Measurements from ENCODE around the gene RASSF3. TPM values are rescaled to one million over a fixed set of nuclear protein-coding genes. Genes with fewer than 3 reads are reported as not detected.

Gene RASSF3
- total and polyA plus RNA-seq, 10 of the 15 experiments (the other 5 are each of a cell fraction or from before 2014, with no cell fraction given): 6.9 to 62.4 (median 30.3) TPM

DNA sequence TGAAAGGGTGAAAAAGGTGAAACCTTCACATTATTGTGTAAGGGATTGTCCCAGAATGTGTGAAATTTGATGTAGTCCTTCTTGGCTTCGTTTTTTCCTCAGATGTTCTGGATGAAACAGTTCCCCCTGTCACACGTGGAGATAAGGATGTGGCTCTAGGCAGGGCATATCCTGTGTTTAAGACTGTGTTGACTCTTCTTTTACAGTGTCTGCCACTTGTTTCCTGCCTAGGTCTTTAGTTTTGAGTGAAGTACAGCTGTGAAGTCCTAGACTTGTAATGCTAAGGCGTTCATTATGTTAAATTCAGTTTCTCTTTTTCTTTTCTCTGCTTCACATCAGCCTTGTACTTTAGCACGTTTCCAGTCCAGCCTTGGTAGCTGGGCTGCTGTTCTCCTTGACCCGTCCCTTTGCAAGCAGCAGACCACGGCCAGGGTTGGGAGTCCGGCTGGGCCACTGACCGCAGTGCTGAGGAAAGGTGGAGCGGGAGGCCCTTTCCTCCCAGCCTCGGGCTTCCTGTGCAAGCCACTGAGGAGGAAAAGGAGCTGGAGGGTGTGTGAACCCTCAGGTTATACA, 59.1 kb downstream of the RASSF3 start:
- no TSS peak for BruUV-seq (replicated peaks)
- FAIRE-seq (peak; percentile 91), DNase-seq (ENCODE audit: low read depth, low spot score) (peak; percentile 73), ATAC-seq (peak; percentile 82)
- Histone ChIP-seq H3K9me3 (replicated peaks; ENCODE audit: control insufficient read depth, insufficient read depth, low read length) (no peaks in the 10 kb centered on the region), H3K9ac (ENCODE audit: control insufficient read depth, insufficient read depth, low read length) (peak overlapping the region; percentile 77), H2AFZ (ENCODE audit: control insufficient read depth, low read depth, low read length) (peak overlapping the region; percentile 62), H3K4me2 (ENCODE audit: control insufficient read depth, insufficient read depth) (peak overlapping the region; percentile 99), H3K27me3 (replicated peaks in 1 of 2; ENCODE audit: control insufficient read depth in 2 of 2, insufficient read depth in 2 of 2, low read length in 1 of 2) (no peaks in the 10 kb centered on the region), H3K27ac (ENCODE audit: control insufficient read depth, insufficient read depth) (peak overlapping the region; percentile 91), H3K36me3 (ENCODE audit: control insufficient read depth in 2 of 2, insufficient read depth in 2 of 2, low read length in 1 of 2) (no peaks in the 10 kb centered on the region; a peak in 2 of 4 replicates), H3K79me2 (ENCODE audit: control insufficient read depth, insufficient read depth, low read length) (peaks cover 96% of the 10 kb centered on the region), H3K4me3 (peak overlapping the region; percentile 74), H3K4me1 (ENCODE audit: control insufficient read depth, insufficient read depth, low read length) (peaks cover 77% of the 10 kb centered on the region), H4K20me1 (ENCODE audit: control insufficient read depth, insufficient read depth) (no peaks in the 10 kb centered on the region)
- ChIA-PET SMC1A (ENCODE audit: uncharacterized antibody, unreplicated experiment) (interaction anchor here (0.6 to 7.6 kb wide), 20 partner anchors 9 to 484 kb away, joined by 3 to 62 read pairs (median 4); partner anchors contain the start of gene RASSF3), POLR2A (interaction anchor here (0.5 to 1.7 kb wide), 13 partner anchors 8 to 1951 kb away, joined by 3 to 27 read pairs (median 6); partner anchors contain the start of gene RASSF3), RAD21 (ENCODE audit: unreplicated experiment) (interaction anchor here (0.7 to 2.4 kb wide), 18 partner anchors 8 to 495 kb away, joined by 3 to 19 read pairs (median 4); partner anchors contain the start of gene RASSF3), CTCF (interaction anchor here (0.6 to 2.1 kb wide), 11 partner anchors 8 to 120 kb away, joined by 3 to 14 read pairs (median 5); no protein-coding TSS in a partner anchor)
- intact Hi-C loops (cut with micrococcal nuclease; ENCODE audit: unreplicated experiment): loop anchor here (2.0 to 5.0 kb wide), 2 partner anchors 49 to 57 kb away; partner anchors contain the start of gene RASSF3
- under 1% methylated on average over 10 of the region's 10 CpGs for WGBS (ENCODE audit: insufficient coverage, insufficient replicate concordance, low lambda C conversion rate, missing lambda C conversion rate)
- in situ Hi-C loops (cut with MboI): no loop called here
- TF ChIP-seq CREM (IDR thresholded peaks at IDR 0.05; ENCODE audit: low read depth): peak; percentile 39; the same call in 1 of the 2 replicates
- peak; percentile 42 to 63; a peak in 2 of 4 replicates for TF ChIP-seq IKZF2 (IDR thresholded peaks at IDR 0.05)
- TF ChIP-seq ZNF24 (IDR thresholded peaks at IDR 0.05): 0 out of 2 replicates have a peak, but pooled peaks have one; percentile 5
- no peak for TF ChIP-seq ESRRA (IDR thresholded peaks at IDR 0.05; ENCODE audit: low read length)
- peak; percentile 46; the same call in 1 of the 2 replicates for TF ChIP-seq IKZF1 (conservative IDR thresholded peaks at IDR 0.05)
- TF ChIP-seq RAD21 (IDR thresholded peaks at IDR 0.05; ENCODE audit: insufficient read depth, low read depth, low read length): no peak
- peak; percentile 7; the same call in 1 of the 2 replicates for TF ChIP-seq JUNB (IDR thresholded peaks at IDR 0.05)
- TF ChIP-seq POLR2A (IDR thresholded peaks at IDR 0.05; ENCODE audit: low read depth, low read length): peak; percentile 31; the same call in 1 of the 2 replicates
- 0 out of 2 replicates have a peak, but pooled peaks have one; percentile 39 for TF ChIP-seq WRNIP1 (IDR thresholded peaks at IDR 0.05; ENCODE audit: borderline replicate concordance, low read depth, low read length)
- TF ChIP-seq, protein P1, sequence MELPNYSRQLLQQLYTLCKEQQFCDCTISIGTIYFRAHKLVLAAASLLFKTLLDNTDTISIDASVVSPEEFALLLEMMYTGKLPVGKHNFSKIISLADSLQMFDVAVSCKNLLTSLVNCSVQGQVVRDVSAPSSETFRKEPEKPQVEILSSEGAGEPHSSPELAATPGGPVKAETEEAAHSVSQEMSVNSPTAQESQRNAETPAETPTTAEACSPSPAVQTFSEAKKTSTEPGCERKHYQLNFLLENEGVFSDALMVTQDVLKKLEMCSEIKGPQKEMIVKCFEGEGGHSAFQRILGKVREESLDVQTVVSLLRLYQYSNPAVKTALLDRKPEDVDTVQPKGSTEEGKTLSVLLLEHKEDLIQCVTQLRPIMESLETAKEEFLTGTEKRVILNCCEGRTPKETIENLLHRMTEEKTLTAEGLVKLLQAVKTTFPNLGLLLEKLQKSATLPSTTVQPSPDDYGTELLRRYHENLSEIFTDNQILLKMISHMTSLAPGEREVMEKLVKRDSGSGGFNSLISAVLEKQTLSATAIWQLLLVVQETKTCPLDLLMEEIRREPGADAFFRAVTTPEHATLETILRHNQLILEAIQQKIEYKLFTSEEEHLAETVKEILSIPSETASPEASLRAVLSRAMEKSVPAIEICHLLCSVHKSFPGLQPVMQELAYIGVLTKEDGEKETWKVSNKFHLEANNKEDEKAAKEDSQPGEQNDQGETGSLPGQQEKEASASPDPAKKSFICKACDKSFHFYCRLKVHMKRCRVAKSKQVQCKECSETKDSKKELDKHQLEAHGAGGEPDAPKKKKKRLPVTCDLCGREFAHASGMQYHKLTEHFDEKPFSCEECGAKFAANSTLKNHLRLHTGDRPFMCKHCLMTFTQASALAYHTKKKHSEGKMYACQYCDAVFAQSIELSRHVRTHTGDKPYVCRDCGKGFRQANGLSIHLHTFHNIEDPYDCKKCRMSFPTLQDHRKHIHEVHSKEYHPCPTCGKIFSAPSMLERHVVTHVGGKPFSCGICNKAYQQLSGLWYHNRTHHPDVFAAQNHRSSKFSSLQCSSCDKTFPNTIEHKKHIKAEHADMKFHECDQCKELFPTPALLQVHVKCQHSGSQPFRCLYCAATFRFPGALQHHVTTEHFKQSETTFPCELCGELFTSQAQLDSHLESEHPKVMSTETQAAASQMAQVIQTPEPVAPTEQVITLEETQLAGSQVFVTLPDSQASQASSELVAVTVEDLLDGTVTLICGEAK (IDR thresholded peaks at IDR 0.05; ENCODE audit: borderline replicate concordance): 0 out of 2 replicates have a peak, but pooled peaks have one; percentile 28
- TF ChIP-seq, protein P2, sequence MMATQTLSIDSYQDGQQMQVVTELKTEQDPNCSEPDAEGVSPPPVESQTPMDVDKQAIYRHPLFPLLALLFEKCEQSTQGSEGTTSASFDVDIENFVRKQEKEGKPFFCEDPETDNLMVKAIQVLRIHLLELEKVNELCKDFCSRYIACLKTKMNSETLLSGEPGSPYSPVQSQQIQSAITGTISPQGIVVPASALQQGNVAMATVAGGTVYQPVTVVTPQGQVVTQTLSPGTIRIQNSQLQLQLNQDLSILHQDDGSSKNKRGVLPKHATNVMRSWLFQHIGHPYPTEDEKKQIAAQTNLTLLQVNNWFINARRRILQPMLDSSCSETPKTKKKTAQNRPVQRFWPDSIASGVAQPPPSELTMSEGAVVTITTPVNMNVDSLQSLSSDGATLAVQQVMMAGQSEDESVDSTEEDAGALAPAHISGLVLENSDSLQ (IDR thresholded peaks at IDR 0.05): peak; percentile 51
- peak; percentile 57 for TF ChIP-seq RUNX3 (IDR thresholded peaks at IDR 0.05; ENCODE audit: low read length)
- 0 out of 2 replicates have a peak, but pooled peaks have one; percentile 37 for TF ChIP-seq NBN (IDR thresholded peaks at IDR 0.05)
- no peak for TF ChIP-seq SIN3A (IDR thresholded peaks at IDR 0.05; ENCODE audit: low read depth, low read length)
- TF ChIP-seq BHLHE40 (IDR thresholded peaks at IDR 0.05; ENCODE audit: borderline replicate concordance in 1 of 2, low read depth in 2 of 2, low read length in 1 of 2): peak; percentile 29 to 32; a peak in 2 of 4 replicates
- 0 out of 2 replicates have a peak, but pooled peaks have one; percentile 34 for TF ChIP-seq TAF1 (IDR thresholded peaks at IDR 0.05; ENCODE audit: borderline replicate concordance, low read depth, low read length)
- TF ChIP-seq, protein P3, sequence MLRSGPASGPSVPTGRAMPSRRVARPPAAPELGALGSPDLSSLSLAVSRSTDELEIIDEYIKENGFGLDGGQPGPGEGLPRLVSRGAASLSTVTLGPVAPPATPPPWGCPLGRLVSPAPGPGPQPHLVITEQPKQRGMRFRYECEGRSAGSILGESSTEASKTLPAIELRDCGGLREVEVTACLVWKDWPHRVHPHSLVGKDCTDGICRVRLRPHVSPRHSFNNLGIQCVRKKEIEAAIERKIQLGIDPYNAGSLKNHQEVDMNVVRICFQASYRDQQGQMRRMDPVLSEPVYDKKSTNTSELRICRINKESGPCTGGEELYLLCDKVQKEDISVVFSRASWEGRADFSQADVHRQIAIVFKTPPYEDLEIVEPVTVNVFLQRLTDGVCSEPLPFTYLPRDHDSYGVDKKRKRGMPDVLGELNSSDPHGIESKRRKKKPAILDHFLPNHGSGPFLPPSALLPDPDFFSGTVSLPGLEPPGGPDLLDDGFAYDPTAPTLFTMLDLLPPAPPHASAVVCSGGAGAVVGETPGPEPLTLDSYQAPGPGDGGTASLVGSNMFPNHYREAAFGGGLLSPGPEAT (IDR thresholded peaks at IDR 0.05; ENCODE audit: low read depth): peak; percentile 46; the same call in 1 of the 2 replicates
